OCI-LY1 (cell line): ENCODE results near the gene DTNBP1.
A peak's percentile ranks its signal among the peaks of the same experiment; 100 is the strongest.

ENCODE experiments used
- H2AFZ ChIP-seq: fragments of 200-600 bp; sonication (generic), shearing (Covaris generic); 2 replicates; pipeline ENCODE4 v1.6.0; 2014; ENCODE audit warnings: antibody characterized with exemption, mild to moderate bottlenecking, low read length
- H3F3A ChIP-seq: fragments of 200-600 bp; sonication (generic), shearing (Covaris generic); 2 replicates; pipeline ENCODE4 v1.6.0; 2014; ENCODE audit warnings: mild to moderate bottlenecking, antibody characterized with exemption, low read length, moderate library complexity; ENCODE audit not compliant: insufficient read depth
- H3K27ac ChIP-seq: fragments of 200-600 bp; sonication (generic); 2 replicates; pipeline ENCODE4 v1.5.1; 2014; ENCODE audit warnings: low read length, mixed run types, mild to moderate bottlenecking, low read depth; ENCODE audit not compliant: poor library complexity, severe bottlenecking
- H3K27me3 ChIP-seq: fragments of 200-600 bp; sonication (generic); 2 replicates; pipeline ENCODE4 v1.6.0; 2014; ENCODE audit warnings: antibody characterized with exemption, mild to moderate bottlenecking, low read length, moderate library complexity; ENCODE audit not compliant: insufficient read depth
- H3K36me3 ChIP-seq: fragments of 200-600 bp; sonication (generic); 2 replicates; pipeline ENCODE4 v1.6.1; 2014; ENCODE audit warnings: mild to moderate bottlenecking, antibody characterized with exemption, low read length, moderate library complexity, mixed read lengths; ENCODE audit not compliant: insufficient read depth
- H3K4me1 ChIP-seq: fragments of 200-600 bp; sonication (generic); 2 replicates; pipeline ENCODE4 v1.5.1; 2014; ENCODE audit warnings: mild to moderate bottlenecking, low read length, moderate library complexity; ENCODE audit not compliant: insufficient read depth, severe bottlenecking
- H3K4me2 ChIP-seq: fragments of 200-600 bp; sonication (generic), shearing (Covaris generic); 2 replicates; pipeline ENCODE4 v1.6.1; 2014; ENCODE audit warnings: low read length
- H3K4me3 ChIP-seq: fragments of 200-600 bp; sonication (generic); 2 replicates; pipeline ENCODE4 v1.5.1; 2014; ENCODE audit warnings: low read length, low read depth, mild to moderate bottlenecking, mixed read lengths; ENCODE audit not compliant: poor library complexity, severe bottlenecking
- H3K79me2 ChIP-seq: fragments of 200-600 bp; shearing (Covaris generic); 2 replicates; pipeline ENCODE4 v1.6.1; 2016; ENCODE audit warnings: mixed run types, low read length, mixed read lengths; ENCODE audit not compliant: insufficient read depth
- H3K9ac ChIP-seq: fragments of 200-600 bp; sonication (generic), shearing (Covaris generic); 2 replicates; pipeline ENCODE4 v1.6.1; 2014; ENCODE audit warnings: mild to moderate bottlenecking, low read length, mixed read lengths
- H3K9me2 ChIP-seq: fragments of 200-600 bp; sonication (generic), shearing (Covaris generic); 2 replicates; pipeline ENCODE4 v1.6.1; 2014; ENCODE audit warnings: low read depth, mild to moderate bottlenecking, low read length, mixed read lengths
- H3K9me3 ChIP-seq: fragments of 200-600 bp; shearing (Covaris generic); 2 replicates; pipeline ENCODE4 v1.6.1; 2014; ENCODE audit warnings: low read length, mixed read lengths
- H4K20me1 ChIP-seq: fragments of 200-600 bp; sonication (generic), shearing (Covaris generic); 2 replicates; pipeline ENCODE4 v1.6.0; 2016; ENCODE audit warnings: mild to moderate bottlenecking, low read length; ENCODE audit not compliant: insufficient read depth
- CTCF ChIP-seq: fragments of 200-600 bp; sonication (generic), shearing (Covaris generic); IDR thresholded peaks from 2 replicates; pipeline ENCODE4 v1.5.1; 2017; ENCODE audit warnings: mild to moderate bottlenecking, antibody characterized with exemption, low read length, moderate library complexity, mixed read lengths
- EZH2 ChIP-seq: fragments of 200-600 bp; sonication (generic), shearing (Covaris generic); IDR thresholded peaks from 2 replicates; pipeline ENCODE4 v1.8.0; 2017; ENCODE audit warnings: borderline replicate concordance, mixed run types, mild to moderate bottlenecking, antibody characterized with exemption, low read length, moderate library complexity, mixed read lengths

DTNBP1 gene

GRCh38 chr6:15491255-15491985 is 171.4 kb downstream of the DTNBP1 start:
- no peaks in the 10 kb centered on the region for H3K36me3 ChIP-seq
- H2AFZ ChIP-seq, result no peak overlapping the region
- no peaks in the 10 kb centered on the region for H3K9me2 ChIP-seq
- no peaks in the 10 kb centered on the region for H3F3A ChIP-seq
- H3K4me2 ChIP-seq, result no peak overlapping the region; the same call in 1 of the 2 replicates
- no peaks in the 10 kb centered on the region for H3K4me1 ChIP-seq
- no peaks in the 10 kb centered on the region for H4K20me1 ChIP-seq
- no peaks in the 10 kb centered on the region for H3K9me3 ChIP-seq
- no peak overlapping the region for H3K4me3 ChIP-seq
- no peak overlapping the region for H3K27ac ChIP-seq
- no peaks in the 10 kb centered on the region for H3K27me3 ChIP-seq
- no peak overlapping the region for H3K9ac ChIP-seq
- TF ChIP-seq CTCF (peak; percentile 96), EZH2 (no peak)
- H3K79me2 ChIP-seq, result no peaks in the 10 kb centered on the region

GRCh38 chr6:15490242-15491100 is 172.4 kb downstream of the DTNBP1 start:
- no peaks in the 10 kb centered on the region for H3K79me2 ChIP-seq
- no peaks in the 10 kb centered on the region for H3K9me2 ChIP-seq
- H3K27ac ChIP-seq, result no peak overlapping the region
- no peaks in the 10 kb centered on the region for H4K20me1 ChIP-seq
- no peaks in the 10 kb centered on the region for H3F3A ChIP-seq
- H3K4me3 ChIP-seq, result no peak overlapping the region
- H3K27me3 ChIP-seq, result no peaks in the 10 kb centered on the region
- no peaks in the 10 kb centered on the region for H3K9me3 ChIP-seq
- H3K4me1 ChIP-seq, result no peaks in the 10 kb centered on the region
- H3K4me2 ChIP-seq, result no peak overlapping the region
- no peaks in the 10 kb centered on the region for H3K36me3 ChIP-seq
- no peak overlapping the region for H3K9ac ChIP-seq
- no peak for TF ChIP-seq CTCF
- no peak for TF ChIP-seq EZH2
- H2AFZ ChIP-seq, result no peak overlapping the region

GRCh38 chr6:15489261-15489962 is 173.4 kb downstream of the DTNBP1 start:
- no peak overlapping the region for H2AFZ ChIP-seq
- no peaks in the 10 kb centered on the region for H3K27me3 ChIP-seq
- no peak overlapping the region for H3K4me3 ChIP-seq
- H3F3A ChIP-seq, result no peaks in the 10 kb centered on the region
- H3K4me1 ChIP-seq, result no peaks in the 10 kb centered on the region
- no peaks in the 10 kb centered on the region for H3K9me3 ChIP-seq
- no peaks in the 10 kb centered on the region for H3K79me2 ChIP-seq
- H3K9ac ChIP-seq, result no peak overlapping the region
- no peaks in the 10 kb centered on the region for H4K20me1 ChIP-seq
- H3K9me2 ChIP-seq, result no peaks in the 10 kb centered on the region
- TF ChIP-seq CTCF (no peak), EZH2 (no peak)
- H3K27ac ChIP-seq, result no peak overlapping the region
- H3K36me3 ChIP-seq, result no peaks in the 10 kb centered on the region
- H3K4me2 ChIP-seq, result no peak overlapping the region
